GM23338 (cell line): ENCODE measurements around the gene TPK1. TPM values are rescaled to one million over a fixed set of nuclear protein-coding genes. Genes with fewer than 3 reads are reported as not detected.

Source experiments
- ATAC-seq: fragments of 200-7000 bp; cut with Tn5 transposase; 3 replicates; pipeline ENCODE4 v1.9.1; 2020
- DNase-seq: peaks from one replicate; pipeline ENCODE4 v3.0.0-alpha.2; 2015; ENCODE audit warnings: low spot score
- H2AFZ ChIP-seq: fragments of 200-600 bp; sonication (generic); 2 replicates; pipeline ENCODE4 v1.8.0; 2016; ENCODE audit warnings: antibody characterized with exemption, mild to moderate bottlenecking, moderate library complexity
- H3F3A ChIP-seq: fragments of 200-600 bp; sonication (generic); replicated peaks from 2 replicates; pipeline ENCODE4 v1.8.0; 2017; ENCODE audit warnings: antibody characterized with exemption, mixed run types, low read depth
- H3K27ac ChIP-seq: fragments of 200-600 bp; sonication (generic); 2 replicates; pipeline ENCODE4 v1.6.1; 2016; ENCODE audit warnings: low read depth
- H3K27me3 ChIP-seq: fragments of 200-600 bp; sonication (generic); 2 replicates; pipeline ENCODE4 v1.8.0; 2016; ENCODE audit warnings: mild to moderate bottlenecking, mixed run types, moderate library complexity; ENCODE audit not compliant: insufficient read depth
- H3K36me3 ChIP-seq: fragments of 200-600 bp; sonication (generic); 2 replicates; pipeline ENCODE4 v1.8.0; 2016; ENCODE audit warnings: mild to moderate bottlenecking; ENCODE audit not compliant: insufficient read depth
- H3K4me1 ChIP-seq: fragments of 200-600 bp; sonication (generic); 2 replicates; pipeline ENCODE4 v1.8.0; 2016; ENCODE audit warnings: mild to moderate bottlenecking, moderate library complexity; ENCODE audit not compliant: insufficient read depth
- H3K4me2 ChIP-seq: fragments of 200-600 bp; sonication (generic); 2 replicates; pipeline ENCODE4 v1.7.1; 2017; ENCODE audit warnings: mixed run types
- H3K4me3 ChIP-seq: fragments of 200-600 bp; sonication (generic); 2 replicates; pipeline ENCODE4 v1.6.1; 2016; ENCODE audit warnings: mixed run types
- H3K79me2 ChIP-seq: fragments of 200-600 bp; sonication (generic); replicated peaks from 2 replicates; pipeline ENCODE4 v1.8.0; 2017; ENCODE audit warnings: mild to moderate bottlenecking; ENCODE audit not compliant: insufficient read depth
- H3K9me2 ChIP-seq: fragments of 200-600 bp; sonication (generic); 2 replicates; pipeline ENCODE4 v1.8.0; 2017; ENCODE audit not compliant: insufficient read depth
- H4K20me1 ChIP-seq: fragments of 200-600 bp; sonication (generic); replicated peaks from 2 replicates; pipeline ENCODE4 v1.8.0; 2017; ENCODE audit warnings: mild to moderate bottlenecking; ENCODE audit not compliant: insufficient read depth
- H3K27ac Mint-ChIP-seq: 2 replicates; pipeline ENCODE4 v1.8.0; 2020; ENCODE audit warnings: inconsistent platforms, mild to moderate bottlenecking, moderate library complexity, mixed read lengths
- H3K27me3 Mint-ChIP-seq: 3 replicates; pipeline ENCODE4 v1.8.0; 2022; ENCODE audit warnings: low read depth, mild to moderate bottlenecking, moderate library complexity, mixed read lengths, inconsistent platforms; ENCODE audit not compliant: insufficient read depth, poor library complexity
- H3K36me3 Mint-ChIP-seq: 3 replicates; pipeline ENCODE4 v1.8.0; 2021; ENCODE audit warnings: low read depth, mild to moderate bottlenecking, inconsistent platforms, moderate library complexity, mixed read lengths
- H3K4me1 Mint-ChIP-seq: 3 replicates; pipeline ENCODE4 v1.8.0; 2020; ENCODE audit warnings: mild to moderate bottlenecking, inconsistent platforms, mixed read lengths
- H3K4me3 Mint-ChIP-seq: 3 replicates; pipeline ENCODE4 v1.8.0; 2021; ENCODE audit warnings: moderate library complexity, mild to moderate bottlenecking, inconsistent platforms, mixed read lengths
- H3K9me3 Mint-ChIP-seq: 3 replicates; pipeline ENCODE4 v1.8.0; 2020; ENCODE audit warnings: moderate library complexity, mild to moderate bottlenecking, inconsistent platforms, mixed read lengths
- EZH2 ChIP-seq: fragments of 200-600 bp; sonication (generic); IDR thresholded peaks from one replicate; pipeline ENCODE4 v1.8.0; 2017; ENCODE audit warnings: antibody characterized with exemption, mild to moderate bottlenecking, low read depth; ENCODE audit not compliant: unreplicated experiment
- STAT1 ChIP-seq: IDR thresholded peaks from one replicate; pipeline ENCODE4 v1.6.1; 2016; ENCODE audit warnings: antibody characterized with exemption; ENCODE audit not compliant: unreplicated experiment
- ZNF462 ChIP-seq: fragments of 250-450 bp; sonication (Bioruptor Pico); IDR thresholded peaks from 2 replicates; pipeline ENCODE4 v1.5.0; 2020; ENCODE audit warnings: mild to moderate bottlenecking, moderate library complexity
- polyA plus RNA-seq: library from polyadenylated mRNA; unstranded; fragments of >200 nt; fragmentation: Nextera tagmentation; extraction: Ambion mirVana; gene quantifications from 2 replicates; pipeline ENCODE4 v1.2.1, GENCODE V29; 2016
- total RNA-seq: library from RNA; depleted of rRNA; stranded (reverse); fragments of >200 nt; shearing (Covaris generic); gene quantifications from 2 replicates; pipeline ENCODE4 v1.2.3, GENCODE V29; 2014

The TPK1 gene
- total and polyA plus RNA-seq, 2 experiments from 2014 or later = 2.6 to 2.9 TPM

GRCh38 chr7:144587701-144588100, 248.2 kb downstream of the TPK1 start (continued):
- TF ChIP-seq ZNF462 (CRISPR knock-in tag) = no peak

- no peak for ATAC-seq
- TF ChIP-seq EZH2 = no peak
Observed at GRCh38 chr7:144584726-144585125, 251.1 kb downstream of the TPK1 start.

GRCh38 chr7:144579687-144580086, 256.2 kb downstream of the TPK1 start:
- H3K27ac ChIP-seq = no peak overlapping the region
- no peak overlapping the region for H3K27ac Mint-ChIP-seq
- H3K9me2 ChIP-seq = no peaks in the 10 kb centered on the region
- no peak overlapping the region for H3K4me3 Mint-ChIP-seq
- H3K4me1 ChIP-seq = no peaks in the 10 kb centered on the region
- H3K27me3 Mint-ChIP-seq = peaks cover 2% of the 10 kb centered on the region
- no peaks in the 10 kb centered on the region for H3K36me3 ChIP-seq
- no peaks in the 10 kb centered on the region for H3K79me2 ChIP-seq
- no peaks in the 10 kb centered on the region for H4K20me1 ChIP-seq
- no peaks in the 10 kb centered on the region for H3K36me3 Mint-ChIP-seq
- no peak overlapping the region for H3K4me3 ChIP-seq
- no peaks in the 10 kb centered on the region for H3F3A ChIP-seq
- no peak overlapping the region for H3K4me2 ChIP-seq
- peaks cover 2% of the 10 kb centered on the region; the same call in 1 of the 3 replicates for H3K9me3 Mint-ChIP-seq
- H3K4me1 Mint-ChIP-seq = peaks cover 3% of the 10 kb centered on the region; the same call in 1 of the 3 replicates
- ATAC-seq = no peak
- H2AFZ ChIP-seq = no peak overlapping the region
- no peak for DNase-seq
- H3K27me3 ChIP-seq = no peaks in the 10 kb centered on the region
- TF ChIP-seq STAT1 = no peak
- TF ChIP-seq ZNF462 (CRISPR knock-in tag) = no peak

More at GRCh38 chr7:144584726-144585125, 251.1 kb downstream of the TPK1 start:
- Histone ChIP-seq H3F3A (no peaks in the 10 kb centered on the region), H4K20me1 (no peaks in the 10 kb centered on the region), H3K4me2 (no peak overlapping the region), H3K4me3 (no peak overlapping the region), H3K36me3 (no peaks in the 10 kb centered on the region), H3K27me3 (no peaks in the 10 kb centered on the region), H3K4me1 (no peaks in the 10 kb centered on the region), H2AFZ (no peak overlapping the region), H3K27ac (no peak overlapping the region), H3K9me2 (no peaks in the 10 kb centered on the region), H3K79me2 (no peaks in the 10 kb centered on the region)
- H3K36me3 Mint-ChIP-seq = no peaks in the 10 kb centered on the region
- H3K27ac Mint-ChIP-seq = no peak overlapping the region
- no peak overlapping the region for H3K4me3 Mint-ChIP-seq
- H3K27me3 Mint-ChIP-seq = peaks cover 2% of the 10 kb centered on the region
- no peak for DNase-seq
- H3K9me3 Mint-ChIP-seq = no peaks in the 10 kb centered on the region
- no peaks in the 10 kb centered on the region for H3K4me1 Mint-ChIP-seq
